Measurements from ENCODE around the gene SLIT3.

- TF ChIP-seq CTCF (IDR thresholded peaks at IDR 0.05), result no peak
- TF ChIP-seq POLR2A (IDR thresholded peaks at IDR 0.05), result no peak
Observed at GRCh38 chr5:168727547-168727946, 573.4 kb downstream of the SLIT3 start.

Data from Peyer's patch (tissue), 4 donors.